SH-SY5Y (cell line): ENCODE measurements around the gene FAM83F.

Experiments used
- GATA2 ChIP-seq: IDR thresholded peaks from 2 replicates; pipeline ENCODE4 v1.6.1; 2011; ENCODE audit warnings: mild to moderate bottlenecking, low read depth, low read length
- GATA3 ChIP-seq: IDR thresholded peaks from 2 replicates; pipeline ENCODE4 v1.6.1; 2011; ENCODE audit warnings: low read depth, mild to moderate bottlenecking, low read length, moderate library complexity

GRCh38 chr22:39958009-39958711 lies 36.6 kb upstream of the FAM83F start:
- no peak for TF ChIP-seq GATA2
- no peak for TF ChIP-seq GATA3
